BJ (cell line): ENCODE measurements around the gene ARHGAP18. TPM values are rescaled to one million over a fixed set of nuclear protein-coding genes. Genes with fewer than 3 reads are reported as not detected.

Source experiments
- CTCF ChIA-PET: fragments of 350-600 bp; formaldehyde crosslinking; extraction: SDS; loops from one replicate; lab custom pipeline; 2021; ENCODE audit warnings: antibody characterized with exemption, inconsistent platforms; lab: Yijun Ruan, JAX
- POLR2A ChIA-PET: fragments of 300-600 bp; sonication (Branson Sonifier 250); formaldehyde crosslinking; extraction: SDS; loops from one replicate; lab custom pipeline; 2021; ENCODE audit warnings: antibody characterized with exemption; lab: Charles Lee
- DNase-seq: peaks from one replicate; pipeline ENCODE4 v3.0.0-alpha.2; 2011; ENCODE audit warnings: low read depth
- H3K27me3 ChIP-seq: 2 replicates; pipeline ENCODE4 v1.6.0; 2011; ENCODE audit warnings: low read length; ENCODE audit not compliant: control insufficient read depth, insufficient read depth
- H3K36me3 ChIP-seq: 2 replicates; pipeline ENCODE4 v1.5.1; 2011; ENCODE audit warnings: low read length; ENCODE audit not compliant: control insufficient read depth, insufficient read depth
- H3K4me3 ChIP-seq: 2 replicates; pipeline ENCODE4 v1.5.1; 2011; ENCODE audit warnings: low read depth, mild to moderate bottlenecking, control low read depth, low read length
- polyA plus RNA-seq: library from polyadenylated mRNA; depleted of rRNA; stranded (reverse); fragments of >200 nt; gene quantifications from 2 replicates; pipeline ENCODE4 v1.2.3, GENCODE V29; 2011
- TF ChIP-seq, protein P1 (sequence below): IDR thresholded peaks from 2 replicates; pipeline ENCODE4 v1.5.1; 2011; ENCODE audit warnings: low read depth, mild to moderate bottlenecking, control low read depth, inconsistent platforms, low read length, moderate library complexity; ENCODE audit not compliant: insufficient read depth

Gene ARHGAP18
- polyA plus RNA-seq, 1 experiment: 9.8 TPM

DNA sequence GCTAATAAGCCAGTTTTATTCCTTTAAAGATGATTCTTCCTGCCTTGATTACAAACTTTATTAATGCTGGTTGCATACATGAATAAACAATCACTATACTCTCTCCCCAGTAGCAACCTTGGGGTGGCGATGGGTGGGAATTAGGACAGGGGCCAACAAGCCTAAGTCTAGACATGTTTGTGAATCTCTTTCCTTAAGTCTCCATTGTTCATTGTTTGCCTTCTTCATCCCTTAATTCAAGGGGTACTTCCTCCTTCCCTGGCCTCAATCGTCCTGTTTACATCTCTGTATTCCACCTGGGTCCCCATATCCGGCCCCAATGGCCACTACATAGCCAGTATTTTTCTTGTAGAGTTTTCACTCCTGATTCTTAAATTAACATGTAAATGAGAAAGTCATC lies 66.0 kb downstream of the ARHGAP18 start:
- Histone ChIP-seq H3K36me3 (no peaks in the 10 kb centered on the region), H3K4me3 (no peak overlapping the region), H3K27me3 (no peaks in the 10 kb centered on the region)
- ChIA-PET POLR2A (no interaction called here), CTCF (interaction anchor here (1.4 kb wide), 1 partner anchor 44 kb away, joined by 3 read pairs; no protein-coding TSS in a partner anchor)
- TF ChIP-seq, protein P1, sequence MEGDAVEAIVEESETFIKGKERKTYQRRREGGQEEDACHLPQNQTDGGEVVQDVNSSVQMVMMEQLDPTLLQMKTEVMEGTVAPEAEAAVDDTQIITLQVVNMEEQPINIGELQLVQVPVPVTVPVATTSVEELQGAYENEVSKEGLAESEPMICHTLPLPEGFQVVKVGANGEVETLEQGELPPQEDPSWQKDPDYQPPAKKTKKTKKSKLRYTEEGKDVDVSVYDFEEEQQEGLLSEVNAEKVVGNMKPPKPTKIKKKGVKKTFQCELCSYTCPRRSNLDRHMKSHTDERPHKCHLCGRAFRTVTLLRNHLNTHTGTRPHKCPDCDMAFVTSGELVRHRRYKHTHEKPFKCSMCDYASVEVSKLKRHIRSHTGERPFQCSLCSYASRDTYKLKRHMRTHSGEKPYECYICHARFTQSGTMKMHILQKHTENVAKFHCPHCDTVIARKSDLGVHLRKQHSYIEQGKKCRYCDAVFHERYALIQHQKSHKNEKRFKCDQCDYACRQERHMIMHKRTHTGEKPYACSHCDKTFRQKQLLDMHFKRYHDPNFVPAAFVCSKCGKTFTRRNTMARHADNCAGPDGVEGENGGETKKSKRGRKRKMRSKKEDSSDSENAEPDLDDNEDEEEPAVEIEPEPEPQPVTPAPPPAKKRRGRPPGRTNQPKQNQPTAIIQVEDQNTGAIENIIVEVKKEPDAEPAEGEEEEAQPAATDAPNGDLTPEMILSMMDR: no peak
- DNase-seq: no peak

GRCh38 chr6:129643176-129643575 lies 66.8 kb downstream of the ARHGAP18 start:
- CTCF ChIA-PET: interaction anchor here (1.0 to 1.4 kb wide), 2 partner anchors 19 to 43 kb away, joined by 3 read pairs; no protein-coding TSS in a partner anchor
- POLR2A ChIA-PET: no interaction called here

GRCh38 chr6:129642322-129642721 lies 67.7 kb downstream of the ARHGAP18 start:
- CTCF ChIA-PET: interaction anchor here (1.0 to 1.6 kb wide), 3 partner anchors 12 to 52 kb away, joined by 3 to 5 read pairs (median 4); no protein-coding TSS in a partner anchor
- TF ChIP-seq, protein P1: no peak

More at GRCh38 chr6:129643176-129643575, 66.8 kb downstream of the ARHGAP18 start:
- TF ChIP-seq, protein P1: no peak
- no peaks in the 10 kb centered on the region for H3K36me3 ChIP-seq
- DNase-seq: no peak
- no peaks in the 10 kb centered on the region for H3K27me3 ChIP-seq
- H3K4me3 ChIP-seq: no peak overlapping the region

DNA sequence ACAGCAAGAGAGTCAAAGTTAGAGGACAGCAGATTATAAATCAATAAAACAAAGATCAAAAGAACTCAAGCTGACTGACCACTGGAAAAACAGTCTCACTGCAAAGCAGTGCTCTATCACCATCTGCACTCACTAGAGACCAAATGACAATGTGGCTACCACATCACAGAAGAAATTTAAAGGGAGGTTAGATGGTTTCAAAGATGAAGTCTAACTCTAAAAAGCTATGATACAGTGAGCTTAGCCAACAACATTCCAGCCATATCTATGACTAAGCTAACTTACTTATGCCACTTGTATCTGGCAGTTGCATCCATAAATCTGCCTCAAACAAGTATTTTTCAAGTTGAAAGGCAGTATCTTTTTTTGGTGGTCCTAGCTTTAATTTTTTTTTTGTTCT lies 68.6 kb downstream of the ARHGAP18 start:
- Histone ChIP-seq H3K36me3 (peaks cover 3% of the 10 kb centered on the region; the same call in 1 of the 2 replicates), H3K4me3 (no peak overlapping the region), H3K27me3 (no peaks in the 10 kb centered on the region)
- DNase-seq: no peak
- TF ChIP-seq, protein P1: no peak
- ChIA-PET POLR2A (no interaction called here), CTCF (interaction anchor here (0.7 to 1.6 kb wide), 5 partner anchors 11 to 1926 kb away, joined by 3 to 5 read pairs (median 4); no protein-coding TSS in a partner anchor)

More at GRCh38 chr6:129642322-129642721, 67.7 kb downstream of the ARHGAP18 start:
- no peak overlapping the region for H3K4me3 ChIP-seq
- POLR2A ChIA-PET: no interaction called here
- H3K36me3 ChIP-seq: no peaks in the 10 kb centered on the region
- DNase-seq: no peak
- H3K27me3 ChIP-seq: no peaks in the 10 kb centered on the region

GRCh38 chr6:129638686-129639085 lies 71.3 kb downstream of the ARHGAP18 start:
- H3K36me3 ChIP-seq: peaks cover 3% of the 10 kb centered on the region; the same call in 1 of the 2 replicates
- no peak for DNase-seq
- POLR2A ChIA-PET: no interaction called here
- no peak overlapping the region for H3K4me3 ChIP-seq
- H3K27me3 ChIP-seq: no peaks in the 10 kb centered on the region
- CTCF ChIA-PET: interaction anchor here (1.3 kb wide), 1 partner anchor 40 kb away, joined by 4 read pairs; no protein-coding TSS in a partner anchor
- TF ChIP-seq, protein P1: no peak
